NCI-H2196 (cell line): ENCODE results near the gene CALN1.

Experiments used
- DNase-seq: peaks from one replicate; lab custom pipeline; 2025; ENCODE audit not compliant: unreplicated experiment; lab: John Stamatoyannopoulos, UW

The CALN1 gene

DNA sequence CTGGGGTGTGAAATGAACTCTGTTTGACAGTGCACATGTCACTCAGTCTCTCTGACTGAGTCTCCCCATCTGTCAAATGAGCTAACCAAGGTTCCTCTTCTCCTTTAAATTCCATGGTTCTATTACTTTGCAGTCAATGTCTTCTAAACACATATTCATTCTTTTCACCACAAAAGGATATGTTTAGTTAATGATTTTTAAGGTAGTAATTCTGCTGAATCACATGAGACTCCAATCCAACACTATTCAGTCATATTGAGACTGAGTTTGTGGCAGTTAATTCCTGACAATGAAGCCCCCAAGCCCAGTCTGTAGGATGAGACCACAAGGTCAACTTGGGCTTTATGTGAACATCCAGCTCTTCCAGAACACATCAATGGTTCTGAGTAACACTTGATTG lies 85.3 kb downstream of the CALN1 start:
- DNase-seq = no peak

DNA sequence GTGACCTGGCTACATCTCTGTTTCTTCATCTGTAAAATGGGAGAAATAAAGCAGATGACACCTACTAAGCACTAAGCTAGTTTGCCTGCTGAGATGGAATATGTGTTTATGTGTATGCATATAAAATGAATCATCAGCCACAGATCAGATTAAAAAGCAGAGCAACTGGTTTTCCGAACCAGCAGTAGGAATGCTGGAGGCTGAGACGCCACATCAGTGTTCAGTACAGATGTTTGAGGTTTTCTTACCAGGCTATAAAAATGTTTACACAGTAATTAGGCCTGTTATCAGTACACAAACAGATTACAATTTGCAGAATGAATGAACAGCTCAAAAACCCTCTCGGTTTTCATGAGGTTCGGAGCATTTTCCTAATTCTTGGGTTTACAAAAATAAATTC lies 85.8 kb downstream of the CALN1 start:
- DNase-seq = no peak

- DNase-seq = no peak
Observed at GRCh38 chr7:72325561-72325960, 86.6 kb downstream of the CALN1 start.

DNA sequence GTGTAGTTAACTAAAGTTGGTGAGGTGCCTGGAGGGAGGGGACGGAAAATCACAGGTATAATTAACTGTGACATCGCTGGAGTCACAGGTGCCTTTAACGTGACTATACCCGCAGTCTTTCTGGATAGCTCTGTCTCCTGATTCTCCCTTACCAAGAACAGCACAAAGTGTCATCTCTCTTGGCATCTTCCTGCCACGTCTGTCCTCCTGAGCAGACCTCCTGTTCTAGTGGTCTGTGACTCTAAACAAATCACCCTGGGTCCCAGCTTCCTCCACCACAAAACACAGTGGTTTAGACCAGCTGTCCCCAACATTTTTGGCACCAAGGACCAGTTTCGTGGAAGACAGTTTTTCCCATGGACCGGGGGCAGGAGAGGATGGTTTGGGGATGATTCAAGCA lies 90.5 kb downstream of the CALN1 start:
- DNase-seq = no peak

DNA sequence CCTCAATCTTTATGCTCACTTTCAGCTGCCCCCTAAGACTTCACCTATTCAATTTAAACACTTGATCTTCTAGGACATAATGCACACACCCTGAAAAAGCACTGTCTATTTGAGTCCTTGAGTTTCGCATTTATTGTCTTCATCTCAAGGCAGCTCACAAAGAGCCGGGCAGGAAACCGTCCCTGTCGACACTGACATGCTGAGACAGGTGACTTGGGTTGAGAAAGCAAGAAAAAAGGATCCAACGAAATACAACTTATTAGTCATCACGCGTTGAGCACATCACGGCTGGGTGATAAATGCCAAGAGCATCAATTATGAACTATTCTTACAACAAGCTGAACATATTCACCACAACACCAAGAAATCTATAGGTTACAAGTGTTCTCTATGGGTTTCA lies 91.1 kb downstream of the CALN1 start:
- DNase-seq = no peak

- DNase-seq = no peak
Observed at GRCh38 chr7:72317341-72317740, 94.8 kb downstream of the CALN1 start.

- no peak for DNase-seq
Observed at GRCh38 chr7:72316148-72316547, 96.0 kb downstream of the CALN1 start.

DNA sequence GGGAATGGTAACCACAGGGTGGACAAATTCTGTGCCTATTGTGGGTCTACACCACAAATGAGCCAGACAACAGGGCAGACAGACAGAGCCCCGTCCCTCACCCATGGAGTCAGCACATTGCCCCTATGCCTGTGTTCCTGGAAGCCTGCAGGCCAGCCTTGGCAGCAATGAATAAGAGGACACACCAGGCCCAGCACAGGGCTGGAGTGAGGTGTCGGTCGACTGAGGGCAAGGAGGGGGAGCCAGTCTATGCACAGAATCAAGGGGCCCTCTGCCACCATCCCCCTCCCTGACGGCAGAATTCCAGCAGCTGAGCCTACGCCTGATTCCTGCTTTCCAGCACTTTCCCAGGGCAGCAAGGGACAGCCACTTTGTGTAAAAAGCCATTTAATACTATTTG lies 98.2 kb downstream of the CALN1 start:
- no peak for DNase-seq

DNA sequence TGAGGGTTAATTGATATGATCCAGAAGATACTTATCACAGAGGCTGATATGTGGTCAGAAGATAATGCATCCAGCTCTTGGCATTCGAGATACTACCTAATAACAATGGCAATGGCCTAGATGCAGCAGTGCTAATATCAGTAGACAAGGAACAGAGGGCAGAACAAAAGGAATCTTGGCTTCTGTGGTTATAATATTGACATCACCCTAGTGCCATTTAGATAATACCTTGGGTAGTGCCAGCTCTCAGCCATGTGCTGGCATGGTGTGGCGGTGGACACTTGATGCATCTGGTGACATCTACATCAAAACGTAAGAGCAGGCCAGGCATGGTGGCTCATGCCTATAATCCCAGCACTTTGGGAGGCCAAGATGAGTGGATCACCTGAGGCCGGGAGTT lies 101.8 kb downstream of the CALN1 start:
- no peak for DNase-seq

GRCh38 chr7:72309476-72309875 lies 102.7 kb downstream of the CALN1 start:
- DNase-seq = no peak

DNA sequence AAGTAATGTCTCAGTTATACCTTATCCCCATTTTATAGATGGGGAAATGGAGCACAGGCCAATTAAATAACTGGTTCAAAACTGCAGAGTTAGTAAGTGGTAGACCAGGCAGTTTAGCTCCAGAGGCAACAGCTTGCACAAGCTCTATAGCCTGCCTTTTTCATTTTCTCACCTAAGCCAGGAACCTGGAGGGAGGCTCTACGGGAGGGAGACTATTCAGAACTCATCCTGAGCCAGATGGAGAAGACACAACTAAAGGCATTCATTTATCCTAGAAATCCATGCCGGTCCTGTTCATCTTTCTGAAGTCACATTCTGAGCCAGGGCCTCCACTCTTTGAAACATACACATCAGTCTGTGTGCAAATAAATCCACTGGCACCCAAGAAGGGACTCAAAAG lies 103.2 kb downstream of the CALN1 start:
- DNase-seq = no peak

GRCh38 chr7:72307566-72307965 lies 104.6 kb downstream of the CALN1 start:
- no peak for DNase-seq

DNA sequence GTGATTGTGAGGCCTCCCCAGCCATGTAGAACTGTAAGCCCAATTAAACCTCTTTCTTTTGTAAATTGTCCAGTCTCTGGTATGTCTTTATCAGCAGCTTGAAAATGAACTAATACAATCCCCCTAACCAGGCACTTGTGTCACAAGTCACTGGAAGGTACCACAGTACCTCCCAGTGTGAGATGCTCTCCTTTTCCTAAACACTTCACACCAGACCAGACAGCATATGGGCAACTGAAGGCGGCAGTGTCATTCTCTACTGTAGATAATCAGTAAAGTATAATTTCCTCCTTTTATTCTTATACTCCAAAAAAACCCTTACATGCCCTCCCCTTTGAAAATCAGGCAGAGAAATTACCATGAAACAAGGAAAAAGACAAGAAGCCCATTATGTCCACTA lies 113.2 kb downstream of the CALN1 start:
- DNase-seq = no peak

DNA sequence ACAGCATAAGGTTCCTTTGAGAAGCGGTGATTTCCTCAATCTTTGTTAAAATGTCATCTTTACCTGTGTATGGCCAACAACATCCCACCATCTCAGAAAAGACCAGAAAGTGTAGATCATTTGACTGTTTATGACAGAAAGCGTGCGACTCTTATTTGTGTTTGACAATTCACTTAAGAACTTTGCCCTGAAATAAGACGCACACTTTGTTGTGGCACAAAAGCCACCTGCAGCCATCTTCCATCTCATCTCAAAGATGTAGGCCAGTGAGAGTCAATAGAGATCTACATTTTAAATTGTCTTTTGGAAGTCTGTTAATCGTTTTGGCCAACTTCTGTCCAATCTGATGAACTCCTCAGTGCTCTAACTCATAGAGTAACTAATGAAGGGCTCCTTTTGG lies 114.0 kb downstream of the CALN1 start:
- DNase-seq = no peak

- DNase-seq = no peak
Observed at GRCh38 chr7:72297636-72298035, 114.5 kb downstream of the CALN1 start.

DNA sequence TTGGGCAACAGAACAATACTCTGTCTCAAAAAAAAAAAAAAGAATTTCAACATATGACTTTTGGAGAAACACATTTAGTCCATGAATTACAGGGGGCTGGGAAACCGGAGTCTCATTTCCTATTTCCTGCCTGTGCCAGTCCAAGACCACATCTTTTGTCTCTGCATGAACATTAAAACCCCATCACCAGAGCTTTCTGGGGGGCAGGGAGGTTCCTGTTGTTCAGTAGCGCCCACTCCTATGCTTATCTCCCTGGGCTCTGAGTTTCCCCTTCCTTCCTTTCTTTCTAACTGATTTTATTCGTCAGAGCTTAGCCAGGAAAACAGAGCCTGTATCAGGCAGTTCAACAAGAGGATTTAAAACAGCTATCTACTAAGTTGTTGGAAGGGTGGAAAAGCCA lies 119.3 kb downstream of the CALN1 start:
- no peak for DNase-seq

DNA sequence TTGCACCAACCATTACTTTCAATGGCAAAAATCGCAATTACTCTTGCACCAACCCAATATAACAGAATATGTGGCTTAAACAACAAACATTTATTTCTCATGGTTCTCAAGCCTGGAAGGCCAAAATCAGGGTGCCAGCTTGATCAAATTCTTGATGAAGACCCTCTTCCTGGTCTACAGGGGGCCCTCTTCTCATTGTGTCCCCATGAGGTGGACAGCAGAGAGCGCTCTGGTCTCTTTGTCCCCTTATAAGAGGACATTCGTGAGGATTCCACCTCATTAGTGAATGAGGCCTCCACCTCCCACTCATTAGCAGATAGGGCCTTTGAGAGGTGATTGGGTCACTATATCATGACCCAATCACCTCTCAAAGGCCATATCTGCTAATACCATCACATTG lies 120.0 kb downstream of the CALN1 start:
- no peak for DNase-seq

GRCh38 chr7:72286519-72286918 lies 125.6 kb downstream of the CALN1 start:
- DNase-seq = no peak

GRCh38 chr7:72283309-72283708 lies 128.8 kb downstream of the CALN1 start:
- DNase-seq = no peak

DNA sequence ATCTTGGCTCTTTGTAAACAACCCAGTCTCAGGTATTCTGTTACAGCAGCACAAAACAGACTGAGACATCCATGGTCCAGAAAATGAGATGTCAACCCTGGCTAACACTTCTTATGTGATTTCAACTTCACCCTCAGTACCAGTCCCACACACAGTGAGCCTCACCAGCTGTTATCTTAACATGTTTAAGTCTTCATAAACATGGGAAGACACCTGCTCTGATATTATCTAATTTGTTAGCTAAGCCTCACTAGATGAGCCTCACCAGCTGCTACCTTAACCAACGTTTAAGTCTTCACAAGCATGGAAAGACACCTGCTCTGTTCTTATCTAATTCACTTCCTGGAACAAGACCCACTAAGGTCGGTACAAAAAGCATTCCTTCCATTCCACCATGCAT lies 130.8 kb downstream of the CALN1 start:
- DNase-seq = no peak

- no peak for DNase-seq
Observed at GRCh38 chr7:72279203-72279602, 132.9 kb downstream of the CALN1 start.

DNA sequence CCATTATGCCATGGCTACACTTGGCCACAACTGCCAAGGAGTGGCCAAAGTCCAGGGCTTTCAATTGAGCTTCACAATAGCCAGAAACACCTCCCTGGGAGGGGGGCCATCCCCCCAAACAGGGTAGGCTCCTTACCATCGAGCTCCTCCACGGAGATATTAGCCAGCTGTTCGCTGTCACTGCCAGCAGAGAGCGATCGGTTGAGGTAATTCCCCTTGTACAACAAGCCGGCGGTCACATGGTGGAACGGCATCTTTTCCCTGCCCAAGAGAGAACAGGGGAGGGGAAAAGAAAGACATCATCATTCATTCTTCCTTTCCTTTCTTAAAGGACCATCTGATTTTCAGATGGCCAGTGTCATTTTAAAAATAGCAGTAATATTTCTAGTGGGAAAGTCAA lies 133.6 kb downstream of the CALN1 start:
- DNase-seq = no peak

GRCh38 chr7:72275382-72276070 lies 136.6 kb downstream of the CALN1 start:
- no peak for DNase-seq

DNA sequence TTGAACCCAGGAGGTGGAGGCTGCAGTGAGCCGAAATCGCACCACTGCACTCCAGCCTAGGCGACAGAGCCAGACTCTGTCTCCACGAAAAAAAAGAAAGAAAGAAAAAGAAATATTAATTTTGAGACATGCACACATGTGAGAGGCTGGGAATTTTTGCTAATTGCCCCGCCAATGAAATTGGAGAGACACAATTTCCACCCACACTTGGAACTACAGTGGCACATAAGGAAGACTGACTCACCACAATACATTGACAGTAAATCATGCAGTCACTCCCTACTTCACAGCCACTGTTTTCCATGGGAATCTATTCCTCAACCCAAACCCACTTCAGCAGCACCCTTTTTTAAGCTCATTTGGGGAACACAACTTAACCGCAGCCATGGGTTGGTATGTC lies 139.7 kb downstream of the CALN1 start:
- DNase-seq = no peak
